ENCODE measurements around the gene SSH3.
"Not testable (repeated sequence)": the region's sequence is repeated elsewhere in the genome, so short reads cannot be mapped to it uniquely, and the experiment has no call there.

SSH3 gene

DNA sequence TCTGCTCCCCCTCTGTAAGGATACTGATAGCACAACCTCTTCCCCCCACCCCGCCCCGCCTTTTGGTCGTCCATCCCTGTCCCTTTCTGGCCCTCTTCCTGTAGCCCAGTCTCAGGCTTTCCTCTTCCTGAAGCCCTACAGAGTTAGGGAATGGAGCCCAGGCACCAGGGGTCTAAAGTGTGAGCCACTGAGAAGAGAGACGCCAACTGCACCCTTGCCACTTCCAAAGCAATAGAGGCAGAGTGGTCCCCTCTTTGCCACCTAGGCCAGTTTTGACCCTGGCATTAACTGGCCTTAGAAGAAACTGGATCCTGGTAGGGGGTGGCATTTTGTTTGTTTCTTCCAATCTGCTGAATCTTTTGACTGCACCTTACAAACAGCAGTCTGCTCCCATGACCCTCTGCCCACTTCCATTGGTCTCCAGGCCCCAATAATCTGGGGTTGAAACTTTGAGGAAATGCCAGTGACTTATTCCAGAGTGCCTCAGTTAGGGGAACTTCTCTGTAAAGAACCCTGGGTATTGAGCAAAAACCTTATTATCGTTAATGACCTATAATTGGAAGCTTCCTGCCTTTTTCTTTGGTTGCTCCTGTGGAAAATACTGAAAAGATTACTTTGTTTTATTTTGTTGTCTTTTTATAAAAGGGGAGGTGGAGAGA is 46.7 kb upstream of the SSH3 start:
- TF ChIP-seq CTCF (IDR thresholded peaks at IDR 0.05; ENCODE audit: insufficient read depth, low read length, poor library complexity, severe bottlenecking): no peak
- Histone ChIP-seq H3K36me3 (ENCODE audit: control insufficient read depth, insufficient read depth, low read length) (peaks cover 46% of the 10 kb centered on the region), H3K27me3 (replicated peaks; ENCODE audit: control insufficient read depth, insufficient read depth, low read length) (no peaks in the 10 kb centered on the region), H3K4me3 (replicated peaks; ENCODE audit: low read depth, low read length) (no peak overlapping the region)
- no peak for DNase-seq (ENCODE audit: extremely low read depth, insufficient read length)

- H3K4me3 ChIP-seq (replicated peaks; ENCODE audit: low read depth, low read length): no peak overlapping the region
- no peak for TF ChIP-seq CTCF (IDR thresholded peaks at IDR 0.05; ENCODE audit: insufficient read depth, low read length, poor library complexity, severe bottlenecking)
- H3K36me3 ChIP-seq (ENCODE audit: control insufficient read depth, insufficient read depth, low read length): peaks cover 10% of the 10 kb centered on the region
- H3K27me3 ChIP-seq (replicated peaks; ENCODE audit: control insufficient read depth, insufficient read depth, low read length): no peaks in the 10 kb centered on the region
- DNase-seq (ENCODE audit: extremely low read depth, insufficient read length): no peak
These were observed 42.9 kb upstream of the SSH3 start for GRCh38 chr11:67260406-67260805.

DNA sequence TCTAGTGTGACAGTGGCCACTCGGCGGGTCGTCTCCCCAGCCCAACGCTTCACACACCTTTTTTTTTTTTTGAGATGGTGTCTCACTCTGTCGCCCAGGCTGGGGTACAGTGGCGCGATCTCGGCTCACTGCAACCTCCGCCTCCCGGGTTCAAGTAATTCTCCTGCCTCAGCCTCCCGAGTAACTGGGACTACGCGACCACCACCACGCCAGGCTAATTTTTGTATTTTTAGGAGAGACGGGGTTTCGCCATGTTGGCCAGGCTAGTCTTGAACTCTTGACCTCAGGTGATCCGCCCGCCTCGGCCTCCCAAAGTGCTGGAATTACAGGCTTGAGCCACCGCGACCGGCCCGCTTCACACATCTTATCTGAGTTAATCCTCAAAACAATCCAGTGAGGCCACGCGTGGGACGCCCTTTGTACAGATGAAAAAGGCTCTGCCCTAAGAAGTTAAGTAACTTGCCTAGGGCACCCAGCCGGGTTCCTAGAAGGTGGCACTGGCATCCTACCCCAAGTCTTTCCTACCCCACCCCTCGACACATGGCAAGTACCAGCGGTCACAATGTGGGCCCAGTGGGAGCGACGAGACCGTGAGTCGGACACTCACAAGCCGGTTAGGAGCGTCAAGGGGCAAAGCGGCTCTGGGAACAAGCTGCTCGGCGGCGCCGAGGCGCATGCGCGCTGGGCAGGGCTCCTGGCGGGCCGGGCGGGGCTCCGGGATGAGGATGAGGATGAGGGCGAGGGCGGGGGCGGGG is 42.3 kb upstream of the SSH3 start:
- not testable (repeated sequence) for H3K36me3 ChIP-seq (ENCODE audit: control insufficient read depth, insufficient read depth, low read length); H3K27me3 ChIP-seq (replicated peaks; ENCODE audit: control insufficient read depth, insufficient read depth, low read length); DNase-seq (ENCODE audit: extremely low read depth, insufficient read length)
- peak overlapping the region; percentile 53 for H3K4me3 ChIP-seq (replicated peaks; ENCODE audit: low read depth, low read length)

DNA sequence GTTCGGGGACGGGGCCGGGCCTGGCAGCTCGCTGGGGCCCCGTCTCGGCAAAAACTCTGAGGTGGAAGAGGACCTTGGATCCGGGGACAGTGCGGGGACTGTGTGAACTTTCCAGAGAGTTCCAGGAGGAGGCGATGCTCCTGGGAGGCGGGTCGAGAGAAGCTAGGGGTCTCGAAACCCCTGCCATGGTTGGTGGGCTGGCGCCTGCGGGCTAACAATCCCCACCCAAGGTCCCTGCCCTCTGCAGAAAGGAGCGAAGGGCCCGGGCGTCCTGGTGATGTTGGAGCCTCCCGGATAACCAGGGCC is 41.7 kb upstream of the SSH3 start:
- peaks cover 3% of the 10 kb centered on the region for H3K36me3 ChIP-seq (ENCODE audit: control insufficient read depth, insufficient read depth, low read length)
- no peak for TF ChIP-seq CTCF (IDR thresholded peaks at IDR 0.05; ENCODE audit: insufficient read depth, low read length, poor library complexity, severe bottlenecking)
- no peak overlapping the region for H3K4me3 ChIP-seq (replicated peaks; ENCODE audit: low read depth, low read length)
- H3K27me3 ChIP-seq (replicated peaks; ENCODE audit: control insufficient read depth, insufficient read depth, low read length): no peaks in the 10 kb centered on the region
- DNase-seq (ENCODE audit: extremely low read depth, insufficient read length): no peak

- peaks cover 2% of the 10 kb centered on the region; the same call in 1 of the 2 replicates for H3K36me3 ChIP-seq (ENCODE audit: control insufficient read depth, insufficient read depth, low read length)
- H3K4me3 ChIP-seq (replicated peaks; ENCODE audit: low read depth, low read length): no peak overlapping the region
- H3K27me3 ChIP-seq (replicated peaks; ENCODE audit: control insufficient read depth, insufficient read depth, low read length): no peaks in the 10 kb centered on the region
- no peak for TF ChIP-seq CTCF (IDR thresholded peaks at IDR 0.05; ENCODE audit: insufficient read depth, low read length, poor library complexity, severe bottlenecking)
- no peak for DNase-seq (ENCODE audit: extremely low read depth, insufficient read length)
These were observed 41.2 kb upstream of the SSH3 start for GRCh38 chr11:67261946-67262681.
